Transverse colon (tissue), 4 donors: Measurements from ENCODE around the gene EXOC8.

Experiments used
- POLR2A ChIP-seq: fragments of 450-650 bp; IDR thresholded peaks from one replicate; pipeline ENCODE4 v1.6.1; 2016; ENCODE audit warnings: antibody characterized with exemption, mild to moderate bottlenecking, moderate library complexity
- POLR2AphosphoS5 ChIP-seq, 3 donors: sonication (generic); formaldehyde crosslinking; IDR thresholded peaks; one replicate each; pipeline ENCODE4 v1.6.1; 2016; ENCODE audit warnings: antibody characterized with exemption in 3 of 3
- TF ChIP-seq, protein P1 (sequence below), 5 experiments: fragments of 200-600 bp in 3 of 5; fragments of 450-650 bp in 2 of 5; sonication (generic) in 3 of 5; IDR thresholded peaks; 1 replicate in 2 of 5; 2 replicates in 3 of 5; pipeline ENCODE4 v1.5.1; 2016 to 2017; ENCODE audit warnings: antibody characterized with exemption in 5 of 5, inconsistent platforms in 3 of 5, mild to moderate bottlenecking in 2 of 5, moderate library complexity in 1 of 5

DNA sequence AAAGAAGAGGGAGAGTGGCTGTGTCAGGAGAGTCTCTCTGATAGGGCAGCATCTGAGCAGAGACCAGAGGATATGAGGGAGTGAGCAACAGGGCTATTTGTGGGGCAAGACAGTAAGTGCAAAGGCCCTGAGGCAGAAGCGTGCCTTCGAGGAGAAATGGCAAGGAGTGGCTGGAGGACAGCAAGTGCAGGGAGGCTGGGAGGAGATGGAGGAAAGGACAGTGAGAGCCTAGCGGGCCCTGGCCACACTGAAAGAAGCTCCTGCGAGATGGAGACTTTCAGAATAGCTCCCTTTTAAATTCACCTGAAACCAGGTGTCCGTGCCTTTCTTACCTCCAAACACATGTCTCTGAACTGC, 25.2 kb downstream of the EXOC8 start:
- TF ChIP-seq, protein P1, sequence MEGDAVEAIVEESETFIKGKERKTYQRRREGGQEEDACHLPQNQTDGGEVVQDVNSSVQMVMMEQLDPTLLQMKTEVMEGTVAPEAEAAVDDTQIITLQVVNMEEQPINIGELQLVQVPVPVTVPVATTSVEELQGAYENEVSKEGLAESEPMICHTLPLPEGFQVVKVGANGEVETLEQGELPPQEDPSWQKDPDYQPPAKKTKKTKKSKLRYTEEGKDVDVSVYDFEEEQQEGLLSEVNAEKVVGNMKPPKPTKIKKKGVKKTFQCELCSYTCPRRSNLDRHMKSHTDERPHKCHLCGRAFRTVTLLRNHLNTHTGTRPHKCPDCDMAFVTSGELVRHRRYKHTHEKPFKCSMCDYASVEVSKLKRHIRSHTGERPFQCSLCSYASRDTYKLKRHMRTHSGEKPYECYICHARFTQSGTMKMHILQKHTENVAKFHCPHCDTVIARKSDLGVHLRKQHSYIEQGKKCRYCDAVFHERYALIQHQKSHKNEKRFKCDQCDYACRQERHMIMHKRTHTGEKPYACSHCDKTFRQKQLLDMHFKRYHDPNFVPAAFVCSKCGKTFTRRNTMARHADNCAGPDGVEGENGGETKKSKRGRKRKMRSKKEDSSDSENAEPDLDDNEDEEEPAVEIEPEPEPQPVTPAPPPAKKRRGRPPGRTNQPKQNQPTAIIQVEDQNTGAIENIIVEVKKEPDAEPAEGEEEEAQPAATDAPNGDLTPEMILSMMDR (IDR thresholded peaks at IDR 0.05), result no peak
- no peak for TF ChIP-seq POLR2A
- TF ChIP-seq POLR2AphosphoS5 (IDR thresholded peaks at IDR 0.05), result no peak
